ENCODE data around the gene ADRA2C. TPM values are rescaled to one million over a fixed set of nuclear protein-coding genes. Genes with fewer than 3 reads are reported as not detected.

ADRA2C gene
- total and polyA plus RNA-seq, 11 donors, result 3.4 to 7.7 (median 5.0) TPM

- DNase-seq (no peak), ATAC-seq (no peak)
- no peak overlapping the region for H3K4me3 ChIP-seq
- no peaks in the 10 kb centered on the region for H3K36me3 ChIP-seq
- intact Hi-C loops (cut with DNase I), result loop anchor here in 2 of 10 donors (10.0 kb wide), 1 partner anchor 113 kb away; no protein-coding TSS in a partner anchor
- no peak overlapping the region for H3K27ac ChIP-seq
- H3K27me3 ChIP-seq, result peaks cover 0 to 25% (median 0%) of the 10 kb centered on the region in 9 donors
- TF ChIP-seq POLR2A (IDR thresholded peaks at IDR 0.05) (no peak), CTCF (IDR thresholded peaks at IDR 0.05) (no peak)
- H3K9me3 ChIP-seq, result no peaks in the 10 kb centered on the region
- WGBS, 4 donors, result 80 to 86% (median 83%) methylated on average over 8 of the region's 8 CpGs
- H3K4me1 ChIP-seq, result peaks cover 0 to 13% (median 0%) of the 10 kb centered on the region in 12 donors
Measured at GRCh38 chr4:3762264-3762663, 3.9 kb upstream of the ADRA2C start.

GRCh38 chr4:3762753-3763549 lies 3.2 kb upstream of the ADRA2C start:
- Histone ChIP-seq H3K27me3 (peaks cover under 1 to 30% (median 5%) of the 10 kb centered on the region in 9 donors), H3K4me1 (peaks cover 0 to 13% (median 0%) of the 10 kb centered on the region in 12 donors), H3K4me3 (no peak overlapping the region), H3K27ac (no peak overlapping the region), H3K36me3 (no peaks in the 10 kb centered on the region), H3K9me3 (no peaks in the 10 kb centered on the region)
- 64 to 80% (median 69%) methylated on average over 18 to 24 of the region's 24 CpGs for WGBS, 4 donors
- intact Hi-C loops (cut with DNase I), result loop anchor here in 2 of 10 donors (10.0 kb wide), 1 partner anchor 112 kb away; no protein-coding TSS in a partner anchor
- no peak for TF ChIP-seq CTCF (IDR thresholded peaks at IDR 0.05)
- TF ChIP-seq POLR2A (IDR thresholded peaks at IDR 0.05), result no peak
- DNase-seq, result no peak
- ATAC-seq, result no peak

GRCh38 chr4:3765271-3766035 lies 732 bp upstream of the ADRA2C start:
- Histone ChIP-seq H3K4me1 (peaks cover 0 to 13% (median 0%) of the 10 kb centered on the region in 12 donors), H3K36me3 (no peaks in the 10 kb centered on the region), H3K27me3 (peaks cover 13 to 54% (median 28%) of the 10 kb centered on the region in 9 donors), H3K9me3 (no peaks in the 10 kb centered on the region), H3K4me3 (peak overlapping the region in 11 of 12 donors; percentile 22 to 56 (median 47)), H3K27ac (peak overlapping the region in 5 of 12 donors; percentile 29 to 70 (median 39))
- DNase-seq (peak in 3 of 5 donors; percentile 26 to 42 (median 38)), ATAC-seq (peak; percentile 19 to 73 (median 52))
- TF ChIP-seq POLR2A (IDR thresholded peaks at IDR 0.05), result no peak
- peak in 8 of 12 donors; percentile 5 to 45 (median 25) for TF ChIP-seq CTCF (IDR thresholded peaks at IDR 0.05)
- 1 to 2% (median 2%) methylated on average over 20 to 101 of the region's 101 CpGs for WGBS, 4 donors
- intact Hi-C loops (cut with DNase I), result loop anchor here in 4 of 10 donors (5.0 to 10.0 kb wide), 2 partner anchors 109 to 117 kb away; no protein-coding TSS in a partner anchor
